C4-2B (cell line): ENCODE data around the gene NUDT13.

Source experiments
- ZFX ChIP-seq: fragments of 450-650 bp; IDR thresholded peaks from 2 replicates; pipeline ENCODE4 v1.6.1; 2017
- TF ChIP-seq, protein P1 (sequence below): fragments of 450-650 bp; conservative IDR thresholded peaks from 2 replicates; pipeline ENCODE4 v1.5.1; 2017; ENCODE audit warnings: mild to moderate bottlenecking

DNA sequence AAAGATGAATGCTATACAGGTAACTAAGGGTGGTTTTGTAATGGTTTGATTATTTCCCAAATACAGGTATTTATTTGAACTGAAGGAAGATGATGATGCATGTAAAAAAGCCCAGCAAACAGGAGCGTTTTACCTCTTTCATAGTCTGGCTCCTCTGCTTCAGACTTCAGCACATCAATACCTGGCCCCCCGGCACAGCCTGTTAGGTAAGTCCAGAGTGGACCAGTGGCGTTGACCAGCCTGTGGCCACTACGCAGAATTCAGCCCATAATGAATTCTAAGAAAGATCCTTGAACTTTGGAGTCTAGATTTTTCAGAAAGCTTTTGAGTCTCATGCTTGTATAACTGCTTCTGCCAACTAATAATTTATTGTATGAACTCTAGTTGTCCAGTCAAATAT lies 9.7 kb downstream of the NUDT13 start:
- TF ChIP-seq, protein P1, sequence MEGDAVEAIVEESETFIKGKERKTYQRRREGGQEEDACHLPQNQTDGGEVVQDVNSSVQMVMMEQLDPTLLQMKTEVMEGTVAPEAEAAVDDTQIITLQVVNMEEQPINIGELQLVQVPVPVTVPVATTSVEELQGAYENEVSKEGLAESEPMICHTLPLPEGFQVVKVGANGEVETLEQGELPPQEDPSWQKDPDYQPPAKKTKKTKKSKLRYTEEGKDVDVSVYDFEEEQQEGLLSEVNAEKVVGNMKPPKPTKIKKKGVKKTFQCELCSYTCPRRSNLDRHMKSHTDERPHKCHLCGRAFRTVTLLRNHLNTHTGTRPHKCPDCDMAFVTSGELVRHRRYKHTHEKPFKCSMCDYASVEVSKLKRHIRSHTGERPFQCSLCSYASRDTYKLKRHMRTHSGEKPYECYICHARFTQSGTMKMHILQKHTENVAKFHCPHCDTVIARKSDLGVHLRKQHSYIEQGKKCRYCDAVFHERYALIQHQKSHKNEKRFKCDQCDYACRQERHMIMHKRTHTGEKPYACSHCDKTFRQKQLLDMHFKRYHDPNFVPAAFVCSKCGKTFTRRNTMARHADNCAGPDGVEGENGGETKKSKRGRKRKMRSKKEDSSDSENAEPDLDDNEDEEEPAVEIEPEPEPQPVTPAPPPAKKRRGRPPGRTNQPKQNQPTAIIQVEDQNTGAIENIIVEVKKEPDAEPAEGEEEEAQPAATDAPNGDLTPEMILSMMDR, result no peak
- no peak for TF ChIP-seq ZFX
